ENCODE measurements around the gene TCF7L1. TPM values are rescaled to one million over a fixed set of nuclear protein-coding genes. Genes with fewer than 3 reads are reported as not detected.
A peak's percentile ranks its signal among the peaks of the same experiment; 100 is the strongest.

The TCF7L1 gene
- total RNA-seq, 4 donors from 2014 or later, result 0.55 to 3.0 (median 1.8) TPM

- WGBS, result 73% methylated on average over 9 of the region's 9 CpGs
- no peak overlapping the region for H3K27ac ChIP-seq
Measured at GRCh38 chr2:85173909-85174308, 40.7 kb downstream of the TCF7L1 start.

GRCh38 chr2:85174943-85175342, 41.8 kb downstream of the TCF7L1 start:
- Histone ChIP-seq H3K27ac (peak overlapping the region; percentile 21), H3K4me3 (no peak overlapping the region), H3K27me3 (no peaks in the 10 kb centered on the region), H3K36me3 (no peaks in the 10 kb centered on the region), H3K4me1 (peaks cover 31% of the 10 kb centered on the region), H3K9me3 (no peaks in the 10 kb centered on the region)
- TF ChIP-seq POLR2A (IDR thresholded peaks at IDR 0.05), result no peak
- TF ChIP-seq EP300 (IDR thresholded peaks at IDR 0.05), result no peak
- no peak for TF ChIP-seq CTCF (IDR thresholded peaks at IDR 0.05)
- no peak for TF ChIP-seq POLR2AphosphoS5 (IDR thresholded peaks at IDR 0.05)
- DNase-seq (ENCODE audit: low spot score in 2 of 2), result no peak
- WGBS, result 86% methylated on average over 6 of the region's 6 CpGs

More at GRCh38 chr2:85173909-85174308, 40.7 kb downstream of the TCF7L1 start:
- DNase-seq (ENCODE audit: low spot score in 2 of 2), result peak in 1 of 2 donors; percentile 64
- no peaks in the 10 kb centered on the region for H3K36me3 ChIP-seq
- H3K27me3 ChIP-seq, result no peaks in the 10 kb centered on the region
- H3K9me3 ChIP-seq, result no peaks in the 10 kb centered on the region
- TF ChIP-seq POLR2A (IDR thresholded peaks at IDR 0.05) (no peak), CTCF (IDR thresholded peaks at IDR 0.05) (no peak), EP300 (IDR thresholded peaks at IDR 0.05) (no peak), POLR2AphosphoS5 (IDR thresholded peaks at IDR 0.05) (no peak)
- no peak overlapping the region for H3K4me3 ChIP-seq
- H3K4me1 ChIP-seq, result peaks cover 22% of the 10 kb centered on the region

GRCh38 chr2:85175369-85176299, 42.4 kb downstream of the TCF7L1 start:
- H3K4me3 ChIP-seq, result no peak overlapping the region
- 44% methylated on average over 10 of the region's 13 CpGs for WGBS
- no peaks in the 10 kb centered on the region for H3K36me3 ChIP-seq
- DNase-seq (ENCODE audit: low spot score in 2 of 2), result peak in 1 of 2 donors; percentile 45
- H3K27ac ChIP-seq, result peak overlapping the region; percentile 21
- H3K9me3 ChIP-seq, result no peaks in the 10 kb centered on the region
- no peak for TF ChIP-seq EP300 (IDR thresholded peaks at IDR 0.05)
- TF ChIP-seq POLR2A (IDR thresholded peaks at IDR 0.05), result no peak
- TF ChIP-seq POLR2AphosphoS5 (IDR thresholded peaks at IDR 0.05), result no peak
- TF ChIP-seq CTCF (IDR thresholded peaks at IDR 0.05), result no peak
- H3K4me1 ChIP-seq, result peaks cover 31% of the 10 kb centered on the region
- no peaks in the 10 kb centered on the region for H3K27me3 ChIP-seq

GRCh38 chr2:85177031-85177824, 44.0 kb downstream of the TCF7L1 start:
- no peak overlapping the region for H3K27ac ChIP-seq
- 90% methylated on average over 7 of the region's 7 CpGs for WGBS

More at GRCh38 chr2:85177031-85177824, 44.0 kb downstream of the TCF7L1 start:
- TF ChIP-seq POLR2AphosphoS5 (IDR thresholded peaks at IDR 0.05) (no peak), CTCF (IDR thresholded peaks at IDR 0.05) (no peak), POLR2A (IDR thresholded peaks at IDR 0.05) (no peak), EP300 (IDR thresholded peaks at IDR 0.05) (no peak)
- H3K4me3 ChIP-seq, result no peak overlapping the region
- no peaks in the 10 kb centered on the region for H3K36me3 ChIP-seq
- peaks cover 47% of the 10 kb centered on the region for H3K4me1 ChIP-seq
- peak in 1 of 2 donors; percentile 9 for DNase-seq (ENCODE audit: low spot score in 2 of 2)
- H3K9me3 ChIP-seq, result no peaks in the 10 kb centered on the region
- no peaks in the 10 kb centered on the region for H3K27me3 ChIP-seq

Data from suprapubic skin (tissue), 4 donors.